Measurements from ENCODE around the gene TEDC1. TPM values are rescaled to one million over a fixed set of nuclear protein-coding genes. Genes with fewer than 3 reads are reported as not detected.

The TEDC1 gene
- total RNA-seq, 2 donors from 2014 or later, result 9.1 to 23.8 TPM

GRCh38 chr14:105455766-105456660 is 35.0 kb upstream of the TEDC1 start:
- H3K36me3 ChIP-seq (ENCODE audit: control insufficient read depth, insufficient read depth, low read length), result peaks cover 39% of the 10 kb centered on the region
- H3K4me1 ChIP-seq (ENCODE audit: control insufficient read depth, insufficient read depth, low read length), result no peaks in the 10 kb centered on the region
- Mint-ChIP-seq H3K36me3 (ENCODE audit: low read depth) (peaks cover 44% of the 10 kb centered on the region), H3K27me3 (ENCODE audit: insufficient read depth) (no peaks in the 10 kb centered on the region), H3K4me1 (no peaks in the 10 kb centered on the region), H3K27ac (peak overlapping the region; percentile 48), H3K4me3 (no peak overlapping the region), H3K9me3 (no peaks in the 10 kb centered on the region)
- H3K27ac ChIP-seq (ENCODE audit: low read depth, low read length), result no peak overlapping the region
- H3K27me3 ChIP-seq (ENCODE audit: control insufficient read depth, insufficient read depth, low read length, poor library complexity, severe bottlenecking), result no peaks in the 10 kb centered on the region
- H3K9me3 ChIP-seq (ENCODE audit: control insufficient read depth, low read length), result no peaks in the 10 kb centered on the region
- H3K9ac ChIP-seq (ENCODE audit: extremely low read depth, low read length, poor library complexity, severe bottlenecking), result no peak overlapping the region
- no peak for TF ChIP-seq CTCF (conservative IDR thresholded peaks at IDR 0.05)
- H3K4me3 ChIP-seq (ENCODE audit: low read length), result no peak overlapping the region
- no peak for DNase-seq
- 89% methylated on average over 18 to 22 of the region's 22 CpGs for WGBS, 2 experiments (ENCODE audit: insufficient coverage in 1 of 2, insufficient read length in 1 of 2)

- Histone ChIP-seq H3K9me3 (ENCODE audit: control insufficient read depth, low read length) (no peaks in the 10 kb centered on the region), H3K4me3 (ENCODE audit: low read length) (no peak overlapping the region), H3K27me3 (ENCODE audit: control insufficient read depth, insufficient read depth, low read length, poor library complexity, severe bottlenecking) (no peaks in the 10 kb centered on the region), H3K4me1 (ENCODE audit: control insufficient read depth, insufficient read depth, low read length) (no peaks in the 10 kb centered on the region), H3K27ac (ENCODE audit: low read depth, low read length) (no peak overlapping the region), H3K36me3 (ENCODE audit: control insufficient read depth, insufficient read depth, low read length) (peaks cover 40% of the 10 kb centered on the region), H3K9ac (ENCODE audit: extremely low read depth, low read length, poor library complexity, severe bottlenecking) (no peak overlapping the region)
- H3K4me1 Mint-ChIP-seq, result no peaks in the 10 kb centered on the region
- no peak for DNase-seq
- H3K27me3 Mint-ChIP-seq (ENCODE audit: insufficient read depth), result no peaks in the 10 kb centered on the region
- H3K4me3 Mint-ChIP-seq, result no peak overlapping the region
- WGBS, 2 experiments (ENCODE audit: insufficient coverage in 1 of 2, insufficient read length in 1 of 2), result 95 to 96% methylated on average over 21 to 22 of the region's 22 CpGs
- no peak for TF ChIP-seq CTCF (conservative IDR thresholded peaks at IDR 0.05)
- peaks cover 46% of the 10 kb centered on the region for H3K36me3 Mint-ChIP-seq (ENCODE audit: low read depth)
- H3K9me3 Mint-ChIP-seq, result no peaks in the 10 kb centered on the region
- no peak overlapping the region for H3K27ac Mint-ChIP-seq
Observed at GRCh38 chr14:105456736-105457617, 34.1 kb upstream of the TEDC1 start.

- H3K36me3 Mint-ChIP-seq (ENCODE audit: low read depth), result peaks cover 38% of the 10 kb centered on the region
- no peaks in the 10 kb centered on the region for H3K9me3 ChIP-seq (ENCODE audit: control insufficient read depth, low read length)
- no peaks in the 10 kb centered on the region for H3K9me3 Mint-ChIP-seq
- H3K9ac ChIP-seq (ENCODE audit: extremely low read depth, low read length, poor library complexity, severe bottlenecking), result no peak overlapping the region
- no peaks in the 10 kb centered on the region for H3K4me1 Mint-ChIP-seq
- TF ChIP-seq CTCF (conservative IDR thresholded peaks at IDR 0.05), result no peak
- H3K4me1 ChIP-seq (ENCODE audit: control insufficient read depth, insufficient read depth, low read length), result no peaks in the 10 kb centered on the region
- H3K36me3 ChIP-seq (ENCODE audit: control insufficient read depth, insufficient read depth, low read length), result peaks cover 30% of the 10 kb centered on the region
- no peaks in the 10 kb centered on the region for H3K27me3 ChIP-seq (ENCODE audit: control insufficient read depth, insufficient read depth, low read length, poor library complexity, severe bottlenecking)
- WGBS, 2 experiments (ENCODE audit: insufficient coverage in 1 of 2, insufficient read length in 1 of 2), result 86 to 100% methylated on average over 5 to 18 of the region's 18 CpGs
- H3K27me3 Mint-ChIP-seq (ENCODE audit: insufficient read depth), result no peaks in the 10 kb centered on the region
- H3K27ac Mint-ChIP-seq, result no peak overlapping the region
- no peak for DNase-seq
- no peak overlapping the region for H3K4me3 ChIP-seq (ENCODE audit: low read length)
- H3K27ac ChIP-seq (ENCODE audit: low read depth, low read length), result no peak overlapping the region
- H3K4me3 Mint-ChIP-seq, result no peak overlapping the region
Observed at GRCh38 chr14:105458010-105458409, 33.0 kb upstream of the TEDC1 start.
